ENCODE measurements around the gene SDHB.

The SDHB gene

GRCh38 chr1:17043676-17044075 is 10.2 kb downstream of the SDHB start:
- Histone ChIP-seq H3K9ac (ENCODE audit: low read depth, low read length, poor library complexity, severe bottlenecking) (no peak overlapping the region), H3K79me2 (ENCODE audit: insufficient read depth, low read length) (peaks cover 5% of the 10 kb centered on the region; the same call in 1 of the 2 replicates), H3K4me3 (ENCODE audit: low read length, poor library complexity, severe bottlenecking) (no peak overlapping the region), H4K20me1 (ENCODE audit: insufficient read depth, low read length, poor library complexity, severe bottlenecking) (no peaks in the 10 kb centered on the region), H3K27me3 (ENCODE audit: insufficient read depth, low read length, poor library complexity, severe bottlenecking) (no peaks in the 10 kb centered on the region), H3K9me2 (replicated peaks; ENCODE audit: low read depth, low read length) (no peaks in the 10 kb centered on the region), H3K4me1 (ENCODE audit: insufficient read depth, low read length, poor library complexity, severe bottlenecking) (peaks cover 4% of the 10 kb centered on the region), H2AFZ (ENCODE audit: low read length) (no peak overlapping the region), H3K4me2 (ENCODE audit: low read depth, low read length, poor library complexity, severe bottlenecking) (no peak overlapping the region), H3K9me3 (ENCODE audit: insufficient read depth, low read depth, low read length) (no peaks in the 10 kb centered on the region), H3K36me3 (ENCODE audit: insufficient read depth, low read length) (peaks cover 48% of the 10 kb centered on the region; the same call in 1 of the 2 replicates), H3F3A (ENCODE audit: low read depth) (no peaks in the 10 kb centered on the region)
- TF ChIP-seq CTCF (conservative IDR thresholded peaks at IDR 0.05; ENCODE audit: low read length) (no peak), EZH2phosphoT487 (IDR thresholded peaks at IDR 0.05; ENCODE audit: borderline replicate concordance) (no peak)

GRCh38 chr1:17040135-17040534 is 13.7 kb downstream of the SDHB start:
- Histone ChIP-seq H3K4me1 (ENCODE audit: insufficient read depth, low read length, poor library complexity, severe bottlenecking) (no peaks in the 10 kb centered on the region), H3K4me2 (ENCODE audit: low read depth, low read length, poor library complexity, severe bottlenecking) (no peak overlapping the region), H3K9me3 (ENCODE audit: insufficient read depth, low read depth, low read length) (no peaks in the 10 kb centered on the region), H2AFZ (ENCODE audit: low read length) (no peak overlapping the region), H3K4me3 (ENCODE audit: low read length, poor library complexity, severe bottlenecking) (no peak overlapping the region), H3K9ac (ENCODE audit: low read depth, low read length, poor library complexity, severe bottlenecking) (no peak overlapping the region), H3F3A (ENCODE audit: low read depth) (no peaks in the 10 kb centered on the region), H3K9me2 (replicated peaks; ENCODE audit: low read depth, low read length) (no peaks in the 10 kb centered on the region), H4K20me1 (ENCODE audit: insufficient read depth, low read length, poor library complexity, severe bottlenecking) (no peaks in the 10 kb centered on the region), H3K36me3 (ENCODE audit: insufficient read depth, low read length) (peaks cover 63% of the 10 kb centered on the region; the same call in 1 of the 2 replicates), H3K79me2 (ENCODE audit: insufficient read depth, low read length) (no peaks in the 10 kb centered on the region), H3K27me3 (ENCODE audit: insufficient read depth, low read length, poor library complexity, severe bottlenecking) (no peaks in the 10 kb centered on the region)
- TF ChIP-seq EZH2phosphoT487 (IDR thresholded peaks at IDR 0.05; ENCODE audit: borderline replicate concordance): no peak
- no peak for TF ChIP-seq CTCF (conservative IDR thresholded peaks at IDR 0.05; ENCODE audit: low read length)

GRCh38 chr1:17039522-17039921 is 14.3 kb downstream of the SDHB start:
- H3K27me3 ChIP-seq (ENCODE audit: insufficient read depth, low read length, poor library complexity, severe bottlenecking): no peaks in the 10 kb centered on the region
- H3F3A ChIP-seq (ENCODE audit: low read depth): no peaks in the 10 kb centered on the region
- H3K9ac ChIP-seq (ENCODE audit: low read depth, low read length, poor library complexity, severe bottlenecking): no peak overlapping the region
- peaks cover 63% of the 10 kb centered on the region; the same call in 1 of the 2 replicates for H3K36me3 ChIP-seq (ENCODE audit: insufficient read depth, low read length)
- H3K4me3 ChIP-seq (ENCODE audit: low read length, poor library complexity, severe bottlenecking): no peak overlapping the region
- H3K4me1 ChIP-seq (ENCODE audit: insufficient read depth, low read length, poor library complexity, severe bottlenecking): no peaks in the 10 kb centered on the region
- no peak overlapping the region for H2AFZ ChIP-seq (ENCODE audit: low read length)
- TF ChIP-seq CTCF (conservative IDR thresholded peaks at IDR 0.05; ENCODE audit: low read length): no peak
- no peak for TF ChIP-seq EZH2phosphoT487 (IDR thresholded peaks at IDR 0.05; ENCODE audit: borderline replicate concordance)
- no peaks in the 10 kb centered on the region for H3K9me3 ChIP-seq (ENCODE audit: insufficient read depth, low read depth, low read length)
- no peaks in the 10 kb centered on the region for H3K9me2 ChIP-seq (replicated peaks; ENCODE audit: low read depth, low read length)
- no peaks in the 10 kb centered on the region for H4K20me1 ChIP-seq (ENCODE audit: insufficient read depth, low read length, poor library complexity, severe bottlenecking)
- no peak overlapping the region for H3K4me2 ChIP-seq (ENCODE audit: low read depth, low read length, poor library complexity, severe bottlenecking)
- no peaks in the 10 kb centered on the region; the same call in 1 of the 2 replicates for H3K79me2 ChIP-seq (ENCODE audit: insufficient read depth, low read length)
